Subcutaneous abdominal adipose tissue (tissue), 5 donors: Measurements from ENCODE around the gene CAVIN4.

ENCODE experiments used
- H3K27ac ChIP-seq: one replicate; pipeline ENCODE4 v1.7.0; 2013; ENCODE audit warnings: low read depth, mild to moderate bottlenecking, inconsistent platforms, low read length, moderate library complexity
- H3K27me3 ChIP-seq, 5 donors: one replicate each; pipeline ENCODE4 v1.7.0; 2013; ENCODE audit warnings: low read length in 5 of 5, inconsistent platforms in 1 of 5; ENCODE audit not compliant: control insufficient read depth in 5 of 5, insufficient read depth in 4 of 5
- H3K36me3 ChIP-seq, 5 donors: one replicate each; pipeline ENCODE4 v1.7.0; 2013; ENCODE audit warnings: low read length in 5 of 5; ENCODE audit not compliant: control insufficient read depth in 5 of 5, insufficient read depth in 5 of 5
- H3K4me1 ChIP-seq, 5 donors: one replicate each; pipeline ENCODE4 v1.7.0; 2013; ENCODE audit warnings: low read length in 5 of 5, mild to moderate bottlenecking in 3 of 5, moderate library complexity in 1 of 5; ENCODE audit not compliant: control insufficient read depth in 5 of 5, insufficient read depth in 5 of 5
- H3K4me3 ChIP-seq, 5 donors: one replicate each; pipeline ENCODE4 v1.7.0; 2013; ENCODE audit warnings: low read length in 5 of 5, low read depth in 1 of 5
- H3K9ac ChIP-seq, 5 donors: one replicate each; pipeline ENCODE4 v1.7.0; 2013; ENCODE audit warnings: low read length in 5 of 5, mild to moderate bottlenecking in 4 of 5, moderate library complexity in 3 of 5
- H3K9me3 ChIP-seq, 5 donors: one replicate each; pipeline ENCODE4 v1.7.0; 2013; ENCODE audit warnings: low read length in 5 of 5; ENCODE audit not compliant: control insufficient read depth in 5 of 5
- donor health status: healthy.
- donor health status: healthy.
- donor health status: healthy.
- donor health status: healthy.
- donor health status: healthy.

The CAVIN4 gene

DNA sequence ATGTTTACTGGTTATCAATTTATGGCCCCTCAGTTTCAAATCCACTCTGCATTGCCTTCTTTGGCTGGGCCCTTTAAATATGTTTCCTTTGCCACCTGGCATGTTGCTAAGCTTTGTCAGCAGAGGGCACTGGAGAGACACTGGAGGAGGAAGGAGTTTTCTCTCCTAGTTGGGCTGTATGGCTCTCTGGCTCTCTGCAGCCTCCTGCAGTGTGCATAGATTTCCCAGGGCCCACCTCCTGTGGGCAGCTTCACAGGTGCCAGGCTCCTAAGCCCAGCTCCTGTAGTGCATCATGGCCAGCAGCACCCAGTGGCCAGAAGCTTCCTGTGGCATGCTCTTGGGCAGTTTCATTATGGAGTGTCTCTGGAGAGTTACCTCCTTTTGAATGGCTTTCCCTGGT lies 23.3 kb downstream of the CAVIN4 start:
- no peaks in the 10 kb centered on the region for H3K36me3 ChIP-seq
- no peaks in the 10 kb centered on the region for H3K27me3 ChIP-seq
- H3K27ac ChIP-seq = no peak overlapping the region
- no peak overlapping the region for H3K9ac ChIP-seq
- peaks cover 0 to 15% (median 11%) of the 10 kb centered on the region in 5 donors for H3K4me1 ChIP-seq
- no peak overlapping the region for H3K4me3 ChIP-seq
- no peaks in the 10 kb centered on the region for H3K9me3 ChIP-seq

DNA sequence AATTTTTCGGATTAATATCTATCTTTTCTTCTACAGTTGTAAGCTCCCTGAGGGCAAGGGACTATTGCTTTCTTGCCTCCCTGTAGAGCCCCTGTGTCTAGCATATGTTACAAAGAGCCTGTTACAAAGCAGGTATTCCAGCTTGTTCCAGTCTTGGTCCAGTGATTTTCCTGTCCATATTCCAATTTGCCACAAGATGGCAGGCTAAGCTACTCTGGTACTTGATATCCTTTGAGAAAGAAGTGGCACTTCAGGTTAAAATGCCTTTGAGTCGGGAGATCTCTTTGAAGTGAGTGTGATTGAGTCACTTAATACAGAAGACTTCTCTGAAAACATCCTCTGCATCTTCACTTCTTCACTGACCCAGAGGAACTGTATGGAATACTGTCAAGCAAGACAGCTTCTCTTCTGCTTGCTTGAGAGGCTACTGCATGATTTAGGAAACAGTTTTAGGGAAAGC lies 24.5 kb downstream of the CAVIN4 start:
- Histone ChIP-seq H3K36me3 (no peaks in the 10 kb centered on the region), H3K4me1 (peaks cover 0 to 15% (median 11%) of the 10 kb centered on the region in 5 donors), H3K4me3 (no peak overlapping the region), H3K27me3 (no peaks in the 10 kb centered on the region), H3K9ac (no peak overlapping the region), H3K27ac (no peak overlapping the region), H3K9me3 (no peaks in the 10 kb centered on the region)

DNA sequence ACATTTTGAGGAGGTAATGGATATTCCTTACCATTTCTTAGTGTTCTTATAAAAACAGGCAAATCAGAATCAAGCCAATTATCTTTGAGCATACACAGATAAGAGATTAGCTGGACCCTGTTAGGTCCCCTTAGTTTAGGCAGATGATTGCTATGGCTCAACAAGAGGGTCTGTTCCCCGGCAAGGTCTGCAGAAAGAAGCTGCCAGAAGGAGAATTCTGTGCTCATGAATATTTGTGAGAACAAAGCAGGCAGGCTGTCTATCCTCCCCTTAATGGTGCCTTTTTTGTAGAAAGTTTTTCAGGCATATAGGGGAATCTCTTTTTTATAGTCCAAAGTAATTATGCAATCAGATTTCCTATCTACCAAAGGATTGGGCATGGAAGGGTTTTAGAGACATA lies 27.5 kb downstream of the CAVIN4 start:
- Histone ChIP-seq H3K27me3 (no peaks in the 10 kb centered on the region), H3K9ac (no peak overlapping the region), H3K27ac (no peak overlapping the region), H3K4me1 (no peaks in the 10 kb centered on the region), H3K9me3 (no peaks in the 10 kb centered on the region), H3K4me3 (no peak overlapping the region), H3K36me3 (no peaks in the 10 kb centered on the region)

DNA sequence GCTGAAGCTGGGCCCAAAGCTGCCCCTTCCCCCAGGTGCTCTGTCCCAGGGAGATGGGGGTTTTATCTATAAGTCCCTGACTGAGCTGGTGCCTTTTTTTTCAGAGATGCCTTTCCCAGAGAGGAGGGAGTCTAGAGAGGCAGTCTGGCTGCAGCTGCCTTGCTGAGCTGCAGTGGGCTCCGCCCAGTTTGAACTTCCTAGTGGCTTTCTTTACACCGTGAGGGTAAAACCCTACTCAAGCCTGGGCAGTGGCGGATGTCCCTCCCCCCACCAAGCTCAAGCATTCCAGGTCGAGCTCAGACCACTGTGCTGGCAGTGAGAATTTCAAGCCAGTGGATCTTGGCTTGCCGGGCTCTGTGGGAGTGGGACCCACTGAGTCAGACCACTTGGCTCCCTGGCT lies 41.3 kb downstream of the CAVIN4 start:
- Histone ChIP-seq H3K9me3 (peaks cover 0 to 5% (median 0%) of the 10 kb centered on the region in 5 donors), H3K9ac (no peak overlapping the region), H3K27ac (no peak overlapping the region), H3K36me3 (no peaks in the 10 kb centered on the region), H3K27me3 (no peaks in the 10 kb centered on the region), H3K4me1 (no peaks in the 10 kb centered on the region), H3K4me3 (no peak overlapping the region)

DNA sequence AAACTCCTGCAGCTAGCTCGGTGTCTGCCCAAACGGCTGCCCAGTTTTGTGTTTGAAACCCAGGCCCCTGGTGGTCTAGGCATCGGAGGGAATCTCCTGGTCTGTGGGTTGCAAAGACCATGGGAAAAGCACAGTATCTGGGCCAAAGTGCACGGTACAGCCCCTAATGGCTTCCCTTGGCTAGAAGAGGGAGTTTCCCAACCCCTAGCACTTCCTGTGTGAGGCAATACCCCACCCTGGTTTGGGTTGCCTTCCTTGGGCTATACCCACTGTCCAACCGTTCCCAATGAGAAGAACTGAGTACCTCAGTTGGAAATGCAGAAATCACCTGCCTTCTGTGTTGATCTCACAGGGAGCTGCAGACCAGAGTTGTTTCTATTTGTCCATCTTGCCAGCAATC lies 41.8 kb downstream of the CAVIN4 start:
- H3K9me3 ChIP-seq = peaks cover 0 to 5% (median 0%) of the 10 kb centered on the region in 5 donors
- no peaks in the 10 kb centered on the region for H3K27me3 ChIP-seq
- H3K4me1 ChIP-seq = no peaks in the 10 kb centered on the region
- H3K36me3 ChIP-seq = no peaks in the 10 kb centered on the region
- H3K27ac ChIP-seq = no peak overlapping the region
- H3K4me3 ChIP-seq = no peak overlapping the region
- H3K9ac ChIP-seq = no peak overlapping the region

DNA sequence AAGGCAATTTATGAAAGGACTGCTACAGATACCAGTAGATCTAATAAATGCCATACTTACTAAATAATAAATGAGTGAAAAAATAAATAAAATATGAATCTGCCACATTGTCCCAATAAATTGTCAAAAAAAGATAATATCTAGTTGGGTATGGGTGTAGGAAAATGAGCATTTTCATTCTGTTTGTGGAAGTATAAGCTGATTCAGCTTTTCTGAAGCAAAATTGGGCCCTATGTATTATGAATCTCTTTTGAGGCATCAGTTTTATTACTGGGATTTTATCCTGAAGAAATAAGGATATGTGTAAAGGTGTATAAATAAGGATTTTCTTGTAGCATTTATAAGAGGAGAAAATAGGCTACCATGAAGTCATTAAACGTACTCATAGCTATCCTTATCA lies 46.1 kb downstream of the CAVIN4 start:
- H3K27ac ChIP-seq = no peak overlapping the region
- H3K27me3 ChIP-seq = no peaks in the 10 kb centered on the region
- no peak overlapping the region for H3K9ac ChIP-seq
- no peaks in the 10 kb centered on the region for H3K36me3 ChIP-seq
- H3K4me3 ChIP-seq = no peak overlapping the region
- H3K4me1 ChIP-seq = no peaks in the 10 kb centered on the region
- H3K9me3 ChIP-seq = no peaks in the 10 kb centered on the region

DNA sequence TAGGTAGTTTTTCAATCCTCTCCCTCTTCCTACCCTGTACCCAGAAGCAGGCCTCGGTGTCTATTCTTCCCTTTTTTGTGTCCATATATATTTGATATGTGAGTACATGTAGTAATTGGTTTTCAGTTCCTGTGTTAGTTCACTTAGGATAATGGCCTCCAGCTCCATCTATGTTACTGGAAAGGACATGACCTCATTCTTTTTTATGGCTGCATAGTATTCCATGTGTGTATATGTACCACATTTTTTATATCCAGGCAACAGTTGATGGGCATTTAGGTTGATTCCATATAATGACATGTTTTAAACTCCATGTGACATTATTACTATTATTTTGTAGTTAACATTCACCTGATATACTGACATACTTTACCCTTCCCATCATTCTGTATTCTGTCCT lies 49.1 kb downstream of the CAVIN4 start:
- Histone ChIP-seq H3K4me1 (no peaks in the 10 kb centered on the region), H3K9ac (no peak overlapping the region), H3K9me3 (no peaks in the 10 kb centered on the region), H3K4me3 (no peak overlapping the region), H3K27me3 (no peaks in the 10 kb centered on the region), H3K36me3 (no peaks in the 10 kb centered on the region), H3K27ac (no peak overlapping the region)

DNA sequence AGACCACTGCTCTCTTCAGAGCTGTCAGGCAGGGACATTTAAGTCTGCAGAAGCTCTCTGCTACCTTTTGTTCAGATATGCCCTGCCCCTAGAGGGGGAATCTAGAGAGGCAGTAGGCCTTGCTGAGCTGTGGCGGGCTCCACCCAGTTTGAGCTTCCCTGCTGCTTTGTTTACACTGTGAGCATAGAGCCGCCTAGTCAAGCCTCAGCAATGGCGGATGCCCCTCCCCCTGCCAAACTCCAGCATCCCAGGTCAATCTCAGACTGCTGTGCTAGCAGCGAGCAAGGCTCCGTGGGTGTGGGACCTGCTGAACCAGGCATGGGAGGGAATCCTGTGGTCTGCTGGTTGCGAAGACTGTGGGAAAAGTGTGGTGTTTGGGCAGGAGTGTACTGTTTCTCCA lies 59.9 kb downstream of the CAVIN4 start:
- no peak overlapping the region for H3K9ac ChIP-seq
- peaks cover 0 to 3% (median 0%) of the 10 kb centered on the region in 5 donors for H3K27me3 ChIP-seq
- H3K27ac ChIP-seq = no peak overlapping the region
- H3K4me3 ChIP-seq = no peak overlapping the region
- no peaks in the 10 kb centered on the region for H3K36me3 ChIP-seq
- no peaks in the 10 kb centered on the region for H3K4me1 ChIP-seq
- H3K9me3 ChIP-seq = no peaks in the 10 kb centered on the region
